ENCODE measurements around the gene MALRD1.

MALRD1 gene

DNA sequence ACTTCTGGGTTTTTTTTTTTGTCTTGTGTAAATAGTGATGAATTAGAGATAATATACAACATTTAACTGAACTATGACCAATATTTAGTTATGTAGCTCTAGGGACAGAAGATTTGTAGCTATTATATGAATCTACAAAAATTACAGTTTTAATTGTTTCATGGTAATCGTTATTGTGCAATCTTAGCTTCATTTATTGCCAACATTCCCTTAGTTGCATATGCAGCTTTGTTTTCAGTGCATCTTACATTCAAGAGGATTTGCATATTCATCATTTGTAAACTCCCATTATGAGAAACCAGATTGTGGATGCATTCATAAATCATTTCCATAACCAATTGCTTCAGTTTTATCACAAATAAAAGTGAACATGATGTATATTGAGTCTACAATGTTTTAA, 68.8 kb downstream of the MALRD1 start:
- ChIA-PET CTCF (no interaction called here), POLR2A (ENCODE audit: low non-redundant PET) (no interaction called here)
- H3K27ac ChIP-seq = no peak overlapping the region
- no peak for DNase-seq (ENCODE audit: low spot score)
- TF ChIP-seq, protein P1, sequence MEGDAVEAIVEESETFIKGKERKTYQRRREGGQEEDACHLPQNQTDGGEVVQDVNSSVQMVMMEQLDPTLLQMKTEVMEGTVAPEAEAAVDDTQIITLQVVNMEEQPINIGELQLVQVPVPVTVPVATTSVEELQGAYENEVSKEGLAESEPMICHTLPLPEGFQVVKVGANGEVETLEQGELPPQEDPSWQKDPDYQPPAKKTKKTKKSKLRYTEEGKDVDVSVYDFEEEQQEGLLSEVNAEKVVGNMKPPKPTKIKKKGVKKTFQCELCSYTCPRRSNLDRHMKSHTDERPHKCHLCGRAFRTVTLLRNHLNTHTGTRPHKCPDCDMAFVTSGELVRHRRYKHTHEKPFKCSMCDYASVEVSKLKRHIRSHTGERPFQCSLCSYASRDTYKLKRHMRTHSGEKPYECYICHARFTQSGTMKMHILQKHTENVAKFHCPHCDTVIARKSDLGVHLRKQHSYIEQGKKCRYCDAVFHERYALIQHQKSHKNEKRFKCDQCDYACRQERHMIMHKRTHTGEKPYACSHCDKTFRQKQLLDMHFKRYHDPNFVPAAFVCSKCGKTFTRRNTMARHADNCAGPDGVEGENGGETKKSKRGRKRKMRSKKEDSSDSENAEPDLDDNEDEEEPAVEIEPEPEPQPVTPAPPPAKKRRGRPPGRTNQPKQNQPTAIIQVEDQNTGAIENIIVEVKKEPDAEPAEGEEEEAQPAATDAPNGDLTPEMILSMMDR (conservative IDR thresholded peaks at IDR 0.05; ENCODE audit: low read depth) = no peak

- no peak overlapping the region for H3K27ac ChIP-seq
- CTCF ChIA-PET = no interaction called here
- TF ChIP-seq, protein P1 (conservative IDR thresholded peaks at IDR 0.05; ENCODE audit: low read depth) = no peak
- DNase-seq (ENCODE audit: low spot score) = no peak
- POLR2A ChIA-PET (ENCODE audit: low non-redundant PET) = no interaction called here
Observed at GRCh38 chr10:19119191-19119590, 70.6 kb downstream of the MALRD1 start.

- ChIA-PET POLR2A (ENCODE audit: low non-redundant PET) (no interaction called here), CTCF (no interaction called here)
- TF ChIP-seq, protein P1 (conservative IDR thresholded peaks at IDR 0.05; ENCODE audit: low read depth) = no peak
- no peak for DNase-seq (ENCODE audit: low spot score)
- H3K27ac ChIP-seq = no peak overlapping the region
Observed at GRCh38 chr10:19120381-19120908, 71.8 kb downstream of the MALRD1 start.

DNA sequence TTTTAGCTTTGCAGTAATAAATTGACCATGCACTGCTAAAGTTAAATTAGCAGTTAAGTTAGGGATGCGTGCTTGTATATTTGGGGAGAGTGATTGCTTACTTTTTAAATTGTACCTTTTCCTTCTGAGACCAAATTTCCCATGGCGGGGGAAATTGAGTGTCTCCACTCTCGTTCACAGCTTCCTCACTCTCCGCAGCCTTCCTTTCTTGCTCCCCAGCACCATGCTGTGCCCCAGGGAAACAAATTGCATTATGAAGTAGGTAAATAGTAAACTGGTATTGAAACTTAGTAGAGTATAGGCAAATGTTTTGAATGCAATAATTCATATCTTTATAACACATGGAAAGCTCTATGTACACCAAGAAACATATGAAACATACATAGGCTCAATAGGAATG, 85.4 kb downstream of the MALRD1 start:
- ChIA-PET CTCF (no interaction called here), POLR2A (ENCODE audit: low non-redundant PET) (no interaction called here)
- DNase-seq (ENCODE audit: low spot score) = no peak
- H3K27ac ChIP-seq = no peak overlapping the region
- TF ChIP-seq, protein P1 (conservative IDR thresholded peaks at IDR 0.05; ENCODE audit: low read depth) = no peak

DNA sequence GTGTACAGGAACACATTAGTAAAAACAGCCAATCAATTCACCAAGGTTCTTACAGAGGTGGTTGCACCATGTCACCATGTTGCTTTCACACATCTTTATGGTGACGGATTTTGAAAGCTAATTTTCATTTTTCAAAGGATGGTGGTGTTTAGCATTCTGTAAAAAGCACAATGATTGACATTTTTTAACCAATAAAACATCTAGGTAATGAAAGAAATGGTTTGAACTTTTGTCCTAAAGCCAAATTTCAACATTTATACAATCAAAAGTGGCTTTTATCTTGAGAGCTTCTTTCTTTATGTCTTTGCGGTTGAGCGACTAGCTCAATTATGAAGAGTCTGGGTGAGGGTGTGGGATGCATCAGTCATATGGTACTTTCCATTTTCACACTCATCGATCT, 94.4 kb downstream of the MALRD1 start:
- TF ChIP-seq, protein P1 (conservative IDR thresholded peaks at IDR 0.05; ENCODE audit: low read depth) = no peak
- ChIA-PET POLR2A (ENCODE audit: low non-redundant PET) (no interaction called here), CTCF (no interaction called here)
- H3K27ac ChIP-seq = no peak overlapping the region
- no peak for DNase-seq (ENCODE audit: low spot score)

DNA sequence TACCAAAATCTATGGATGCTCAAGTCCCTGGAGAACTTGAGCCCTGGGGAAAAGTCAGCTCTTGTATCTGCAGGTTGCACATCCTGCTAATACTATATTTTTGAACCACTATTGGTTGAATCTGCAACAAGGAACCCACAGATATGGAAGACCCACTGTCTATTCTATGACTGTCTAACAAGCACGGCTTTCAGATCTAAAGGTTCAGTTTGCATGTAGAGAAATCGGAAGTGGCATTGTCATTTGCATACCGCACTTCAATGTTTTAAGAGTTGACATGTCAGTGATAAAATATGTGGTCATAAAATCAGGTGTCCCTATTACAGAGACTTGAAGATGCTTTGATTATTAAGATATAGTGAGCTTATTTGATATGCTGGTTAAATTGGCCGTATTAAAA, 95.6 kb downstream of the MALRD1 start:
- POLR2A ChIA-PET (ENCODE audit: low non-redundant PET) = no interaction called here
- no peak for DNase-seq (ENCODE audit: low spot score)
- TF ChIP-seq, protein P1 (conservative IDR thresholded peaks at IDR 0.05; ENCODE audit: low read depth) = no peak
- CTCF ChIA-PET = no interaction called here
- no peak overlapping the region for H3K27ac ChIP-seq

- DNase-seq (ENCODE audit: low spot score) = no peak
- ChIA-PET CTCF (no interaction called here), POLR2A (ENCODE audit: low non-redundant PET) (no interaction called here)
- no peak overlapping the region for H3K27ac ChIP-seq
- TF ChIP-seq, protein P1 (conservative IDR thresholded peaks at IDR 0.05; ENCODE audit: low read depth) = no peak
Observed at GRCh38 chr10:19154375-19154774, 105.8 kb downstream of the MALRD1 start.
